Neural cell (in vitro differentiated cells): ENCODE results near the gene BCL2L15. TPM values are rescaled to one million over a fixed set of nuclear protein-coding genes. Genes with fewer than 3 reads are reported as not detected.
A peak's percentile ranks its signal among the peaks of the same experiment; 100 is the strongest.

Experiments used
- H2AFZ ChIP-seq: fragments of 200-600, 300-800 bp; sonication (generic), shearing (Covaris generic); 2 replicates; pipeline ENCODE4 v1.6.0; 2014; ENCODE audit warnings: low read depth, mild to moderate bottlenecking, antibody characterized with exemption, low read length, moderate library complexity
- H3F3A ChIP-seq: fragments of 200-600 bp; shearing (Covaris generic); 2 replicates; pipeline ENCODE4 v1.6.1; 2016; ENCODE audit warnings: mild to moderate bottlenecking, moderate library complexity, mixed read lengths, antibody characterized with exemption, low read length; ENCODE audit not compliant: insufficient read depth, poor library complexity, severe bottlenecking
- H3K27ac ChIP-seq: fragments of 200-600, 300-800 bp; sonication (generic), shearing (Covaris generic); 2 replicates; pipeline ENCODE4 v1.5.1; 2014; ENCODE audit warnings: mild to moderate bottlenecking, low read length, moderate library complexity
- H3K27me3 ChIP-seq: fragments of 300-800, 200-600 bp; sonication (generic), shearing (Covaris generic); 2 replicates; pipeline ENCODE4 v1.6.0; 2014; ENCODE audit warnings: mild to moderate bottlenecking, low read depth, low read length, moderate library complexity; ENCODE audit not compliant: insufficient read depth
- H3K36me3 ChIP-seq: fragments of 300-800, 200-600 bp; sonication (generic), shearing (Covaris generic); 2 replicates; pipeline ENCODE4 v1.5.1; 2014; ENCODE audit warnings: mild to moderate bottlenecking, antibody characterized with exemption, low read length, moderate library complexity; ENCODE audit not compliant: insufficient read depth
- H3K4me2 ChIP-seq: fragments of 300-800, 200-600 bp; sonication (generic), shearing (Covaris generic); 2 replicates; pipeline ENCODE4 v1.6.0; 2014; ENCODE audit warnings: mild to moderate bottlenecking, low read length
- H3K4me3 ChIP-seq: fragments of 300-800, 200-600 bp; sonication (generic), shearing (Covaris generic); 2 replicates; pipeline ENCODE4 v1.5.1; 2014; ENCODE audit warnings: mild to moderate bottlenecking, low read length, moderate library complexity
- H3K79me2 ChIP-seq: fragments of 200-600 bp; shearing (Covaris generic); replicated peaks from 2 replicates; pipeline ENCODE4 v1.6.0; 2014; ENCODE audit warnings: mild to moderate bottlenecking, low read length, moderate library complexity; ENCODE audit not compliant: insufficient read depth
- H3K9ac ChIP-seq: fragments of 300-800, 200-600 bp; sonication (generic), shearing (Covaris generic); 2 replicates; pipeline ENCODE4 v1.6.1; 2016; ENCODE audit warnings: mild to moderate bottlenecking, low read length, mixed read lengths
- H3K9me2 ChIP-seq: fragments of 200-600 bp; shearing (Covaris generic); 2 replicates; pipeline ENCODE4 v1.6.1; 2016; ENCODE audit warnings: mild to moderate bottlenecking, low read length, mixed read lengths; ENCODE audit not compliant: insufficient read depth
- H3K9me3 ChIP-seq: fragments of 200-600, 300-800 bp; sonication (generic), shearing (Covaris generic); 2 replicates; pipeline ENCODE4 v1.6.1; 2016; ENCODE audit warnings: mild to moderate bottlenecking, mixed run types, low read length, moderate library complexity, mixed read lengths
- H4K20me1 ChIP-seq: fragments of 200-600 bp; shearing (Covaris generic); 2 replicates; pipeline ENCODE4 v1.6.1; 2016; ENCODE audit warnings: mild to moderate bottlenecking, mixed run types; ENCODE audit not compliant: insufficient read depth
- EP300 ChIP-seq: fragments of 450-650 bp; conservative IDR thresholded peaks from 2 replicates; pipeline ENCODE4 v1.6.1; 2014; ENCODE audit warnings: antibody characterized with exemption, mild to moderate bottlenecking, moderate library complexity; ENCODE audit not compliant: poor library complexity, severe bottlenecking
- EZH2 ChIP-seq: fragments of 200-600, 300-800 bp; shearing (Covaris generic), sonication (generic); IDR thresholded peaks from 2 replicates; pipeline ENCODE4 v1.6.1; 2014; ENCODE audit warnings: antibody characterized with exemption, low read length, borderline replicate concordance, mild to moderate bottlenecking; ENCODE audit not compliant: insufficient read depth, poor library complexity, severe bottlenecking
- MXI1 ChIP-seq: fragments of 450-650 bp; conservative IDR thresholded peaks from 2 replicates; pipeline ENCODE4 v1.6.1; 2014; ENCODE audit warnings: antibody characterized with exemption, mild to moderate bottlenecking; ENCODE audit not compliant: poor library complexity, severe bottlenecking
- POLR2AphosphoS5 ChIP-seq: IDR thresholded peaks from 2 replicates; pipeline ENCODE4 v1.6.1; 2012
- RAD21 ChIP-seq: fragments of 450-650 bp; conservative IDR thresholded peaks from 2 replicates; pipeline ENCODE4 v1.6.1; 2014; ENCODE audit warnings: antibody characterized with exemption, mild to moderate bottlenecking, moderate library complexity
- SMC3 ChIP-seq: fragments of 450-650 bp; conservative IDR thresholded peaks from 2 replicates; pipeline ENCODE4 v1.6.1; 2014; ENCODE audit warnings: antibody characterized with exemption, mild to moderate bottlenecking, moderate library complexity; ENCODE audit not compliant: poor library complexity
- TAF1 ChIP-seq: IDR thresholded peaks from 2 replicates; pipeline ENCODE4 v1.6.1; 2012; ENCODE audit warnings: low read depth
- polyA plus RNA-seq: library from polyadenylated mRNA; depleted of rRNA; stranded (reverse); fragments of >200 nt; gene quantifications from 2 replicates; pipeline ENCODE4 v1.2.3, GENCODE V29; 2014
- TF ChIP-seq, protein P1 (sequence below): fragments of 450-650 bp; IDR thresholded peaks from 2 replicates; pipeline ENCODE4 v1.5.1; 2014; ENCODE audit warnings: antibody characterized with exemption, mild to moderate bottlenecking, moderate library complexity; ENCODE audit not compliant: poor library complexity, severe bottlenecking
- TF ChIP-seq, protein P2 (sequence below): IDR thresholded peaks from 2 replicates; pipeline ENCODE4 v1.6.1; 2012; ENCODE audit warnings: borderline replicate concordance

BCL2L15 gene
- polyA plus RNA-seq, 1 donor from 2014 or later: 4.7 TPM

- H2AFZ ChIP-seq: peak within 1 kb of the TSS; percentile 88
- H3K9me2 ChIP-seq: no peaks in the 10 kb centered on the region
- no peaks in the 10 kb centered on the region for H3K9me3 ChIP-seq
- peak within 1 kb of the TSS; percentile 94 for H3K27ac ChIP-seq
- H3K27me3 ChIP-seq: no peaks in the 10 kb centered on the region
- peak within 1 kb of the TSS; percentile 80 for H3K4me2 ChIP-seq
- TF ChIP-seq POLR2AphosphoS5: peak; percentile 83
- TF ChIP-seq EP300: peak; percentile 74
- TF ChIP-seq SMC3: peak; percentile 37
- TF ChIP-seq, protein P1, sequence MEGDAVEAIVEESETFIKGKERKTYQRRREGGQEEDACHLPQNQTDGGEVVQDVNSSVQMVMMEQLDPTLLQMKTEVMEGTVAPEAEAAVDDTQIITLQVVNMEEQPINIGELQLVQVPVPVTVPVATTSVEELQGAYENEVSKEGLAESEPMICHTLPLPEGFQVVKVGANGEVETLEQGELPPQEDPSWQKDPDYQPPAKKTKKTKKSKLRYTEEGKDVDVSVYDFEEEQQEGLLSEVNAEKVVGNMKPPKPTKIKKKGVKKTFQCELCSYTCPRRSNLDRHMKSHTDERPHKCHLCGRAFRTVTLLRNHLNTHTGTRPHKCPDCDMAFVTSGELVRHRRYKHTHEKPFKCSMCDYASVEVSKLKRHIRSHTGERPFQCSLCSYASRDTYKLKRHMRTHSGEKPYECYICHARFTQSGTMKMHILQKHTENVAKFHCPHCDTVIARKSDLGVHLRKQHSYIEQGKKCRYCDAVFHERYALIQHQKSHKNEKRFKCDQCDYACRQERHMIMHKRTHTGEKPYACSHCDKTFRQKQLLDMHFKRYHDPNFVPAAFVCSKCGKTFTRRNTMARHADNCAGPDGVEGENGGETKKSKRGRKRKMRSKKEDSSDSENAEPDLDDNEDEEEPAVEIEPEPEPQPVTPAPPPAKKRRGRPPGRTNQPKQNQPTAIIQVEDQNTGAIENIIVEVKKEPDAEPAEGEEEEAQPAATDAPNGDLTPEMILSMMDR: peak; percentile 48
- TF ChIP-seq, protein P2, sequence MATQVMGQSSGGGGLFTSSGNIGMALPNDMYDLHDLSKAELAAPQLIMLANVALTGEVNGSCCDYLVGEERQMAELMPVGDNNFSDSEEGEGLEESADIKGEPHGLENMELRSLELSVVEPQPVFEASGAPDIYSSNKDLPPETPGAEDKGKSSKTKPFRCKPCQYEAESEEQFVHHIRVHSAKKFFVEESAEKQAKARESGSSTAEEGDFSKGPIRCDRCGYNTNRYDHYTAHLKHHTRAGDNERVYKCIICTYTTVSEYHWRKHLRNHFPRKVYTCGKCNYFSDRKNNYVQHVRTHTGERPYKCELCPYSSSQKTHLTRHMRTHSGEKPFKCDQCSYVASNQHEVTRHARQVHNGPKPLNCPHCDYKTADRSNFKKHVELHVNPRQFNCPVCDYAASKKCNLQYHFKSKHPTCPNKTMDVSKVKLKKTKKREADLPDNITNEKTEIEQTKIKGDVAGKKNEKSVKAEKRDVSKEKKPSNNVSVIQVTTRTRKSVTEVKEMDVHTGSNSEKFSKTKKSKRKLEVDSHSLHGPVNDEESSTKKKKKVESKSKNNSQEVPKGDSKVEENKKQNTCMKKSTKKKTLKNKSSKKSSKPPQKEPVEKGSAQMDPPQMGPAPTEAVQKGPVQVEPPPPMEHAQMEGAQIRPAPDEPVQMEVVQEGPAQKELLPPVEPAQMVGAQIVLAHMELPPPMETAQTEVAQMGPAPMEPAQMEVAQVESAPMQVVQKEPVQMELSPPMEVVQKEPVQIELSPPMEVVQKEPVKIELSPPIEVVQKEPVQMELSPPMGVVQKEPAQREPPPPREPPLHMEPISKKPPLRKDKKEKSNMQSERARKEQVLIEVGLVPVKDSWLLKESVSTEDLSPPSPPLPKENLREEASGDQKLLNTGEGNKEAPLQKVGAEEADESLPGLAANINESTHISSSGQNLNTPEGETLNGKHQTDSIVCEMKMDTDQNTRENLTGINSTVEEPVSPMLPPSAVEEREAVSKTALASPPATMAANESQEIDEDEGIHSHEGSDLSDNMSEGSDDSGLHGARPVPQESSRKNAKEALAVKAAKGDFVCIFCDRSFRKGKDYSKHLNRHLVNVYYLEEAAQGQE: peak; percentile 50
- TF ChIP-seq RAD21: peak; percentile 52
- peak; percentile 76 for TF ChIP-seq MXI1
- TF ChIP-seq EZH2: no peak
- TF ChIP-seq TAF1: peak; percentile 80
- H3K79me2 ChIP-seq: peaks cover 41% of the 10 kb centered on the region
- no peaks in the 10 kb centered on the region for H4K20me1 ChIP-seq
- H3K9ac ChIP-seq: peak within 1 kb of the TSS; percentile 81
- H3K36me3 ChIP-seq: no peaks in the 10 kb centered on the region
- H3F3A ChIP-seq: peaks cover 6% of the 10 kb centered on the region
- H3K4me3 ChIP-seq: peak within 1 kb of the TSS; percentile 96
Measured at GRCh38 chr1:113928941-113929749, 41.8 kb upstream of the BCL2L15 start, which contains the start of gene HIPK1. Gene HIPK1, plus strand, starts transcription at chr1:113929324.

GRCh38 chr1:113928187-113928930 lies 41.0 kb upstream of the BCL2L15 start:
- TF ChIP-seq EP300 (no peak), TAF1 (no peak), RAD21 (no peak), MXI1 (no peak), EZH2 (no peak), POLR2AphosphoS5 (no peak), SMC3 (no peak)
- TF ChIP-seq, protein P1: no peak
- TF ChIP-seq, protein P2: no peak
- H3K9ac ChIP-seq: peak overlapping the region; percentile 81
- H3K4me2 ChIP-seq: peak overlapping the region; percentile 80
- H3F3A ChIP-seq: peaks cover 6% of the 10 kb centered on the region
- H3K36me3 ChIP-seq: no peaks in the 10 kb centered on the region
- no peaks in the 10 kb centered on the region for H4K20me1 ChIP-seq
- H3K27ac ChIP-seq: peak overlapping the region; percentile 94
- H2AFZ ChIP-seq: peak overlapping the region; percentile 88
- no peaks in the 10 kb centered on the region for H3K27me3 ChIP-seq
- H3K9me2 ChIP-seq: no peaks in the 10 kb centered on the region
- H3K9me3 ChIP-seq: no peaks in the 10 kb centered on the region
- H3K79me2 ChIP-seq: peaks cover 33% of the 10 kb centered on the region
- H3K4me3 ChIP-seq: peak overlapping the region; percentile 96
